Body of pancreas (tissue), 4 donors: ENCODE measurements around the gene IL16. TPM values are rescaled to one million over a fixed set of nuclear protein-coding genes. Genes with fewer than 3 reads are reported as not detected.

Source experiments
- ATAC-seq: fragments of 150-250 bp; one replicate; pipeline ENCODE4 v1.9.1; 2016
- DNase-seq, 4 donors: peaks; one replicate each; pipeline ENCODE4 v3.0.0-alpha.2; 2019
- H3K27ac ChIP-seq, 4 donors: fragments of 200-600 bp; sonication (generic); 1 replicate in 3 of 4; 2 replicates in 1 of 4; pipeline versions ENCODE4 v1.5.1 to v1.6.1; 2016 to 2019; ENCODE audit warnings: mild to moderate bottlenecking in 1 of 4, mixed read lengths in 1 of 4, moderate library complexity in 1 of 4
- H3K27me3 ChIP-seq, 2 donors: fragments of 200-600 bp; sonication (generic); one replicate each; pipeline ENCODE4 v1.6.0; 2016; ENCODE audit warnings: mild to moderate bottlenecking in 1 of 2
- H3K36me3 ChIP-seq, 2 donors: fragments of 200-600 bp; sonication (generic); replicated peaks in 1 of 2; 2 replicates each; pipeline ENCODE4 v1.5.1; 2016; ENCODE audit warnings: low read depth in 2 of 2; ENCODE audit not compliant: insufficient read depth in 1 of 2
- H3K4me1 ChIP-seq: fragments of 200-600 bp; sonication (generic); one replicate; pipeline ENCODE4 v1.6.0; 2016
- H3K4me3 ChIP-seq, 2 donors: fragments of 200-600 bp; sonication (generic); 1 replicate in 1 of 2; 2 replicates in 1 of 2; pipeline ENCODE4 v1.5.1; 2016 to 2019
- H3K9me3 ChIP-seq, 3 donors: fragments of 200-600 bp; sonication (generic); 1 replicate in 2 of 3; 2 replicates in 1 of 3; pipeline ENCODE4 v1.5.1; 2016
- POLR2A ChIP-seq, 3 donors: fragments of 450-650 bp; IDR thresholded peaks; one replicate each; pipeline ENCODE4 v1.6.1; 2016; ENCODE audit warnings: antibody characterized with exemption in 3 of 3, mild to moderate bottlenecking in 2 of 3
- WGBS, 2 donors: methylation state at CpG; one replicate each; pipeline ENCODE4 v1.1.5; 2017; 5-methylcytosine and 5-hydroxymethylcytosine counted together
- intact Hi-C: fragments of 100-400 bp; cut with DNase I; formaldehyde crosslinking; loops from one replicate; pipeline ENCODE4 v1.15.1; 2023
- total RNA-seq, 2 donors: library from RNA; depleted of rRNA; stranded (reverse); fragments of >200 nt; gene quantifications; one replicate each; pipeline ENCODE4 v1.1.0, GENCODE V29; 2016
- TF ChIP-seq, protein P1 (sequence below), 7 experiments: fragments of 450-650 bp in 4 of 7; fragments of 200-600 bp in 3 of 7; sonication (generic) in 3 of 7; IDR thresholded peaks; one replicate each; pipeline ENCODE4 v1.5.1; 2016 to 2019; ENCODE audit warnings: antibody characterized with exemption in 7 of 7

Gene IL16
- total RNA-seq, 2 donors from 2014 or later = 2.9 to 4.9 TPM

DNA sequence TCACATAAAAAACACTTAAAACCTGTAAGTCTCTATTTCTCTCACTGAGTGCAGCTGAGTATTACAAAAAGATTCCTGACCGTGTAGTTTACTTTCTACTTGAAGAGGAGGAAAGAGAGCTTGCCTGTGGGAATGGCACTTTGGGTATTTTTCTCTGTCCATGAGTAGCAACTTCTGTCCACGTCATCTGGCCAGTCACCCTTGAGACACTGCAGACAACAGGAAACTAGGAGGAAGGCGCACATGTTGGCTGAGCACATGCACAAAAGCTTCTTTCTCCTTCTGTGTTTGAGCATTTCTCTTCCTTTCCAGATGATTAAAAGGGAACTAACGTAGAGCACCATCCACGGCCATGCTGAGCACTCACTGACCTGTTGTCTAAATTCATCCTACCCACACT lies 107.5 kb downstream of the IL16 start:
- WGBS, 2 donors = 57 to 74% methylated on average over 5 of the region's 5 CpGs
- ATAC-seq = no peak
- H3K27ac ChIP-seq = peak overlapping the region in 1 of 4 donors; percentile 71

DNA sequence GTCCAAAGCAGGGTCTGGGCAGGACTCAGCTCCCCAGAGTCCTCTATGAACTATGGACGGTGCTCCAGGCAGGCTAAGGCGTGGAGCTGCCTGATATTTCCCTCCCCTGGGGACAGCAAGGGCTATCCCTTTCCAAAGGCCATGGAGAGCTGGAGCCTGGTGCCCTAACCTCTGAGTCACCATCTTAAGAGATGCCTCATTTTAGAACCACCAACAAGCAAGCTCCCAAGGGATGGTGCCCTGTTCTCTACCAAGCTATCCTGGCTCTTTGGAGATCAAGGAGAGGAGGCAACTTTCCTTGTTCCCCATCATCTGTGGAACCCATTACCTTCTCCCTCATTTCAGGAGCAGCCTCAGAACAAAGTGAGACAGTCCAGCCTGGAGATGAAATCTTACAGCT lies 111.6 kb downstream of the IL16 start:
- Histone ChIP-seq H3K4me1 (no peaks in the 10 kb centered on the region), H3K4me3 (no peak overlapping the region), H3K36me3 (no peaks in the 10 kb centered on the region), H3K27me3 (no peaks in the 10 kb centered on the region), H3K27ac (no peak overlapping the region), H3K9me3 (no peaks in the 10 kb centered on the region)
- TF ChIP-seq, protein P1, sequence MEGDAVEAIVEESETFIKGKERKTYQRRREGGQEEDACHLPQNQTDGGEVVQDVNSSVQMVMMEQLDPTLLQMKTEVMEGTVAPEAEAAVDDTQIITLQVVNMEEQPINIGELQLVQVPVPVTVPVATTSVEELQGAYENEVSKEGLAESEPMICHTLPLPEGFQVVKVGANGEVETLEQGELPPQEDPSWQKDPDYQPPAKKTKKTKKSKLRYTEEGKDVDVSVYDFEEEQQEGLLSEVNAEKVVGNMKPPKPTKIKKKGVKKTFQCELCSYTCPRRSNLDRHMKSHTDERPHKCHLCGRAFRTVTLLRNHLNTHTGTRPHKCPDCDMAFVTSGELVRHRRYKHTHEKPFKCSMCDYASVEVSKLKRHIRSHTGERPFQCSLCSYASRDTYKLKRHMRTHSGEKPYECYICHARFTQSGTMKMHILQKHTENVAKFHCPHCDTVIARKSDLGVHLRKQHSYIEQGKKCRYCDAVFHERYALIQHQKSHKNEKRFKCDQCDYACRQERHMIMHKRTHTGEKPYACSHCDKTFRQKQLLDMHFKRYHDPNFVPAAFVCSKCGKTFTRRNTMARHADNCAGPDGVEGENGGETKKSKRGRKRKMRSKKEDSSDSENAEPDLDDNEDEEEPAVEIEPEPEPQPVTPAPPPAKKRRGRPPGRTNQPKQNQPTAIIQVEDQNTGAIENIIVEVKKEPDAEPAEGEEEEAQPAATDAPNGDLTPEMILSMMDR (IDR thresholded peaks at IDR 0.05) = no peak
- TF ChIP-seq POLR2A (IDR thresholded peaks at IDR 0.05) = no peak
- 79 to 85% methylated on average over 2 of the region's 2 CpGs for WGBS, 2 donors
- ATAC-seq (no peak), DNase-seq (no peak)
- intact Hi-C loops = no loop called here

More for the DNA sequence above, 107.5 kb downstream of the IL16 start:
- Histone ChIP-seq H3K36me3 (no peaks in the 10 kb centered on the region), H3K4me1 (no peaks in the 10 kb centered on the region), H3K9me3 (no peaks in the 10 kb centered on the region), H3K27me3 (no peaks in the 10 kb centered on the region), H3K4me3 (no peak overlapping the region)
- no peak for TF ChIP-seq POLR2A (IDR thresholded peaks at IDR 0.05)
- TF ChIP-seq, protein P1 (IDR thresholded peaks at IDR 0.05) = no peak
- intact Hi-C loops = no loop called here
- peak in 1 of 4 donors; percentile 61 for DNase-seq

DNA sequence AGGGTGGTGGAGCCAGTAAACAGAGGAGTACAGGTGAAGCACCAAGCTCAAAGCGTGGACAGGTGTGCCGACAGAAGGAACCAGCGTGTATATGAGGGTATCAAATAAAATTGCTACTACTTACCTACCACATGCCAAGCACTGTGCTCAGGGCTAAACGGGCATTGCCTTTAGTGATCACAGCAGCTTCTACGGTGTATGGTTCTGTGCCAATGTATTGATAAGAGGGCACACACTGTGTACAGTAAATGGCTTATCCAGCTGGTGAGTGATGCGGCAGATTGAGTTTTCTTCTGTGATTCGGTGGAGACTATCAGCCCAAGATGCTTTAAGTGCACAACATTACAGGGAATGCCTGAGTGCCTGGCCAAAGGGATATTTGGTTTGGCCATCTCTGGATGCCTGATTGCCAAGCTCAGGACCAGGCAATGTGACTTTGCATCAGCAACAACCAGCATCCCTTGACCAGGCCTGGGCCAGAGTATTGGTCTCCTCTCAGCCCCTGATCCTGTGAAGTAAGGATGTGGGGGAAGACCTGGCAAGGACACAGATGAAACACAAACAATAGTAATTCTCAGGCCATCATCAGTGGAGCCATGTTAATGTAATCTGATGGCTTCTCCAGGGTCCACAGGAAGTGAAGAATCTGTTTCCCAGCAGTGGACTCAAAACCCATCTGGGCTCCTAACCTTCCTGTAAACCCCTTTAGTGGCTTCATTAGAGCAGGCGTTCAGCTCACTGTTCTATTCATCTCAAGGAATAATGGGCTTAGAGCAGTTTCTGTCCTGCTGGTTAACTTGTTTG lies 113.2 kb downstream of the IL16 start:
- no peaks in the 10 kb centered on the region for H3K27me3 ChIP-seq
- H3K36me3 ChIP-seq = peaks cover 0 to 1% of the 10 kb centered on the region in 2 donors
- no peaks in the 10 kb centered on the region for H3K4me1 ChIP-seq
- ATAC-seq = no peak
- no peaks in the 10 kb centered on the region for H3K9me3 ChIP-seq
- H3K4me3 ChIP-seq = no peak overlapping the region
- TF ChIP-seq, protein P1 (IDR thresholded peaks at IDR 0.05) = no peak
- TF ChIP-seq POLR2A (IDR thresholded peaks at IDR 0.05) = no peak
- no peak for DNase-seq
- intact Hi-C loops = no loop called here
- 78 to 81% methylated on average over 8 of the region's 8 CpGs for WGBS, 2 donors
- H3K27ac ChIP-seq = no peak overlapping the region

DNA sequence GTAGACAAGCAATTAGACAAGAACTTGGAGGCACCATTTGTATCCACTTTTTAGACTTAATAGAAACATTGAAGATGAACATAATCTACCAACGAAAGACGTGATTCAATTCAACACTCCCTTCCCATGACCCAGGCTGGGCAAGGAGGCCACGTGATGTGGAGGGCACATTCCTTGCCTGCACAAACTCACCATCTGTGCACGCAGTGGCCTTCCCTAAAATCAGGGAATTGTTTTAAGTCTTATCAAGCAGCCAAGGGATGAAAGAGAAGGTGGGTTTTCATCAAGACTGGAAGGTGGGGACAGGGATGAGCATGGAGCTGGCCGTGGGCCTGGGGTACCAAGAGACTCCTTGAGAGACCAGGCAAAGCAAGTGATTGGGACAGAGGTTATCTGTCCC lies 113.8 kb downstream of the IL16 start:
- no peak for DNase-seq
- WGBS, 2 donors = 88 to 94% methylated on average over 5 of the region's 5 CpGs
- H3K9me3 ChIP-seq = no peaks in the 10 kb centered on the region
- no peak for ATAC-seq
- no peak overlapping the region for H3K4me3 ChIP-seq
- no peak overlapping the region for H3K27ac ChIP-seq
- TF ChIP-seq, protein P1 (IDR thresholded peaks at IDR 0.05) = no peak
- TF ChIP-seq POLR2A (IDR thresholded peaks at IDR 0.05) = no peak
- no peaks in the 10 kb centered on the region for H3K27me3 ChIP-seq
- intact Hi-C loops = no loop called here
- H3K4me1 ChIP-seq = no peaks in the 10 kb centered on the region
- H3K36me3 ChIP-seq = peaks cover 0 to 1% of the 10 kb centered on the region in 2 donors
